K562 (cell line): ENCODE results near the gene RNH1. TPM values are rescaled to one million over a fixed set of nuclear protein-coding genes. Genes with fewer than 3 reads are reported as not detected.

Experiments used
- ELF2 ChIP-seq: fragments of 250-450 bp; sonication (Bioruptor Pico); IDR thresholded peaks from 2 replicates; pipeline ENCODE4 v1.5.0; 2021; ENCODE audit warnings: mild to moderate bottlenecking
- NFIX ChIP-seq: fragments of 250-450 bp; sonication (Bioruptor Pico); IDR thresholded peaks from 2 replicates; pipeline ENCODE4 v1.4.0; 2020; ENCODE audit warnings: low read depth, mild to moderate bottlenecking, moderate library complexity
- TEAD2 ChIP-seq: fragments of 450-650 bp; IDR thresholded peaks from 2 replicates; pipeline ENCODE4 v1.6.1; 2016; ENCODE audit warnings: missing genetic modification characterization, control low read depth, missing compliant biosample characterization
- TGIF2 ChIP-seq: sonication (generic); formaldehyde crosslinking; IDR thresholded peaks from 2 replicates; pipeline ENCODE4 v1.8.1; 2022; ENCODE audit warnings: mild to moderate bottlenecking, missing genetic modification reagents, moderate library complexity
- XRCC3 ChIP-seq: fragments of 450-650 bp; IDR thresholded peaks from 2 replicates; pipeline ENCODE4 v1.6.1; 2017; ENCODE audit warnings: mild to moderate bottlenecking, moderate library complexity
- ZNF282 ChIP-seq: sonication (generic); formaldehyde crosslinking; IDR thresholded peaks from 2 replicates; pipeline ENCODE4 v1.8.1; 2023; ENCODE audit warnings: missing genetic modification reagents
- polyA plus RNA-seq, 8 experiments: library from polyadenylated mRNA; depleted of rRNA in 4 of 8; stranded (reverse) in 5 of 8; unstranded in 3 of 8; fragments of >200 nt; fragmentation: Nextera tagmentation in 2 of 8; fragmentation: Illumina TruSeq in 1 of 8; extraction: Ambion mirVana in 2 of 8; extraction: Trizol in 1 of 8; gene quantifications; 2 replicates each; pipeline versions ENCODE4 v1.2.1 to v1.2.3, GENCODE V29; 2011 to 2014; ENCODE audit warnings: inconsistent platforms in 1 of 8, missing spikeins in 1 of 8
- total RNA-seq, 7 experiments: library from RNA; depleted of rRNA in 6 of 7; stranded (reverse); fragments of >200 nt in 6 of 7; fragmentation: Illumina TruSeq in 2 of 7; extraction: Trizol in 2 of 7; gene quantifications; 2 replicates each; pipeline versions ENCODE4 v1.2.1 to v1.2.3, GENCODE V29; 2011 to 2021; ENCODE audit warnings: low replicate concordance in 1 of 7
- TF ChIP-seq, protein P1 (sequence below): fragments of 200-600 bp; sonication (generic); IDR thresholded peaks from one replicate; pipeline ENCODE4 v1.6.1; 2012; ENCODE audit warnings: mild to moderate bottlenecking, low read depth, low read length, inconsistent platforms
- TF ChIP-seq, protein P2 (sequence below): fragments of 450-650 bp; IDR thresholded peaks from 2 replicates; pipeline ENCODE4 v1.6.1; 2017; ENCODE audit warnings: antibody characterized with exemption
- TF ChIP-seq, protein P3 (sequence below), 2 experiments: fragments of 200-800 bp in 1 of 2; sonication (Bioruptor generic) in 1 of 2; sonication (generic) in 1 of 2; formaldehyde crosslinking in 1 of 2; IDR thresholded peaks in 1 of 2; conservative IDR thresholded peaks in 1 of 2; 2 replicates each; pipeline versions ENCODE4 v1.5.0 to v1.6.1; 2016 to 2020; ENCODE audit warnings: missing compliant biosample characterization in 1 of 2, missing genetic modification characterization in 1 of 2, missing genetic modification reagents in 1 of 2
- TF ChIP-seq, protein P4 (sequence below): sonication (generic); formaldehyde crosslinking; IDR thresholded peaks from 2 replicates; pipeline ENCODE4 v1.8.1; 2023; ENCODE audit warnings: mild to moderate bottlenecking, missing genetic modification reagents

Gene RNH1
- total and polyA plus RNA-seq, 9 of the 15 experiments (the other 6 are each of a cell fraction or from before 2014, with no cell fraction given) = 2.5 to 160 (median 44.3) TPM

DNA sequence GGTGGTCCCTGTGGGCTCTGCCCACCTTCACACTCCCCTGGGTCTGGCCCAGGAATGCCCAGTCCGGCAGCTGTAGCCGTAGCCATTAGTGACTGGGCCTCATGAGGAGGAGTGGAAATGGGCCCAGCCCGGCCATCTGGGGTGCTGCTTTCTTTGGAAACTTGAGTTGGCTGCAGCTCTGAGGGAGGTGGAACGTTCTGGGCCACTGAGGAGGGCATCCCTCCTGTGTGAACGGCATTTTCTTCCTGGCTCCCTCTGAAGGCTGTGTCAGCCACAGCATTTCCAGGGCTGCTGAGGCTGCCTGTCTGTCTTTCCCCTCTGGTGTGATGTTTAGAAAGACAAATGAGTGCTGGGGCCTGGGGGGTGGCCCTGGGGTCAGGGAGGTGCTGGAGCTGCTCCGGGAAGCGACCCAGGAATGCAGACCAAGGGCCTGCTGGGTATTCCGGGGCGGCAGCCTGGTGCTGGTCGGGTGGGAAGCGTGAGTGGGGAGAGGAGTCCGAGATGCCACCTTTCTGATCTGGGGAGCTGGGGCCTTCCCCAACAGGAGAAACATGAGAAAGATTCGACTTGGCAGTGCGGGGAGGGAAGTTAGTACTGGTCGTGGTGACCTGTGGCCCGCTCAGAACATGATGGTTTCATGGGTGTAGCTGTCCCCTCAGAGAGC is 29.9 kb downstream of the RNH1 start (continued):
- TF ChIP-seq, protein P1, sequence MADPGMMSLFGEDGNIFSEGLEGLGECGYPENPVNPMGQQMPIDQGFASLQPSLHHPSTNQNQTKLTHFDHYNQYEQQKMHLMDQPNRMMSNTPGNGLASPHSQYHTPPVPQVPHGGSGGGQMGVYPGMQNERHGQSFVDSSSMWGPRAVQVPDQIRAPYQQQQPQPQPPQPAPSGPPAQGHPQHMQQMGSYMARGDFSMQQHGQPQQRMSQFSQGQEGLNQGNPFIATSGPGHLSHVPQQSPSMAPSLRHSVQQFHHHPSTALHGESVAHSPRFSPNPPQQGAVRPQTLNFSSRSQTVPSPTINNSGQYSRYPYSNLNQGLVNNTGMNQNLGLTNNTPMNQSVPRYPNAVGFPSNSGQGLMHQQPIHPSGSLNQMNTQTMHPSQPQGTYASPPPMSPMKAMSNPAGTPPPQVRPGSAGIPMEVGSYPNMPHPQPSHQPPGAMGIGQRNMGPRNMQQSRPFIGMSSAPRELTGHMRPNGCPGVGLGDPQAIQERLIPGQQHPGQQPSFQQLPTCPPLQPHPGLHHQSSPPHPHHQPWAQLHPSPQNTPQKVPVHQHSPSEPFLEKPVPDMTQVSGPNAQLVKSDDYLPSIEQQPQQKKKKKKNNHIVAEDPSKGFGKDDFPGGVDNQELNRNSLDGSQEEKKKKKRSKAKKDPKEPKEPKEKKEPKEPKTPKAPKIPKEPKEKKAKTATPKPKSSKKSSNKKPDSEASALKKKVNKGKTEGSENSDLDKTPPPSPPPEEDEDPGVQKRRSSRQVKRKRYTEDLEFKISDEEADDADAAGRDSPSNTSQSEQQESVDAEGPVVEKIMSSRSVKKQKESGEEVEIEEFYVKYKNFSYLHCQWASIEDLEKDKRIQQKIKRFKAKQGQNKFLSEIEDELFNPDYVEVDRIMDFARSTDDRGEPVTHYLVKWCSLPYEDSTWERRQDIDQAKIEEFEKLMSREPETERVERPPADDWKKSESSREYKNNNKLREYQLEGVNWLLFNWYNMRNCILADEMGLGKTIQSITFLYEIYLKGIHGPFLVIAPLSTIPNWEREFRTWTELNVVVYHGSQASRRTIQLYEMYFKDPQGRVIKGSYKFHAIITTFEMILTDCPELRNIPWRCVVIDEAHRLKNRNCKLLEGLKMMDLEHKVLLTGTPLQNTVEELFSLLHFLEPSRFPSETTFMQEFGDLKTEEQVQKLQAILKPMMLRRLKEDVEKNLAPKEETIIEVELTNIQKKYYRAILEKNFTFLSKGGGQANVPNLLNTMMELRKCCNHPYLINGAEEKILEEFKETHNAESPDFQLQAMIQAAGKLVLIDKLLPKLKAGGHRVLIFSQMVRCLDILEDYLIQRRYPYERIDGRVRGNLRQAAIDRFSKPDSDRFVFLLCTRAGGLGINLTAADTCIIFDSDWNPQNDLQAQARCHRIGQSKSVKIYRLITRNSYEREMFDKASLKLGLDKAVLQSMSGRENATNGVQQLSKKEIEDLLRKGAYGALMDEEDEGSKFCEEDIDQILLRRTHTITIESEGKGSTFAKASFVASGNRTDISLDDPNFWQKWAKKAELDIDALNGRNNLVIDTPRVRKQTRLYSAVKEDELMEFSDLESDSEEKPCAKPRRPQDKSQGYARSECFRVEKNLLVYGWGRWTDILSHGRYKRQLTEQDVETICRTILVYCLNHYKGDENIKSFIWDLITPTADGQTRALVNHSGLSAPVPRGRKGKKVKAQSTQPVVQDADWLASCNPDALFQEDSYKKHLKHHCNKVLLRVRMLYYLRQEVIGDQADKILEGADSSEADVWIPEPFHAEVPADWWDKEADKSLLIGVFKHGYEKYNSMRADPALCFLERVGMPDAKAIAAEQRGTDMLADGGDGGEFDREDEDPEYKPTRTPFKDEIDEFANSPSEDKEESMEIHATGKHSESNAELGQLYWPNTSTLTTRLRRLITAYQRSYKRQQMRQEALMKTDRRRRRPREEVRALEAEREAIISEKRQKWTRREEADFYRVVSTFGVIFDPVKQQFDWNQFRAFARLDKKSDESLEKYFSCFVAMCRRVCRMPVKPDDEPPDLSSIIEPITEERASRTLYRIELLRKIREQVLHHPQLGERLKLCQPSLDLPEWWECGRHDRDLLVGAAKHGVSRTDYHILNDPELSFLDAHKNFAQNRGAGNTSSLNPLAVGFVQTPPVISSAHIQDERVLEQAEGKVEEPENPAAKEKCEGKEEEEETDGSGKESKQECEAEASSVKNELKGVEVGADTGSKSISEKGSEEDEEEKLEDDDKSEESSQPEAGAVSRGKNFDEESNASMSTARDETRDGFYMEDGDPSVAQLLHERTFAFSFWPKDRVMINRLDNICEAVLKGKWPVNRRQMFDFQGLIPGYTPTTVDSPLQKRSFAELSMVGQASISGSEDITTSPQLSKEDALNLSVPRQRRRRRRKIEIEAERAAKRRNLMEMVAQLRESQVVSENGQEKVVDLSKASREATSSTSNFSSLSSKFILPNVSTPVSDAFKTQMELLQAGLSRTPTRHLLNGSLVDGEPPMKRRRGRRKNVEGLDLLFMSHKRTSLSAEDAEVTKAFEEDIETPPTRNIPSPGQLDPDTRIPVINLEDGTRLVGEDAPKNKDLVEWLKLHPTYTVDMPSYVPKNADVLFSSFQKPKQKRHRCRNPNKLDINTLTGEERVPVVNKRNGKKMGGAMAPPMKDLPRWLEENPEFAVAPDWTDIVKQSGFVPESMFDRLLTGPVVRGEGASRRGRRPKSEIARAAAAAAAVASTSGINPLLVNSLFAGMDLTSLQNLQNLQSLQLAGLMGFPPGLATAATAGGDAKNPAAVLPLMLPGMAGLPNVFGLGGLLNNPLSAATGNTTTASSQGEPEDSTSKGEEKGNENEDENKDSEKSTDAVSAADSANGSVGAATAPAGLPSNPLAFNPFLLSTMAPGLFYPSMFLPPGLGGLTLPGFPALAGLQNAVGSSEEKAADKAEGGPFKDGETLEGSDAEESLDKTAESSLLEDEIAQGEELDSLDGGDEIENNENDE = no peak
- TF ChIP-seq TEAD2 (no peak), TGIF2 (CRISPR knock-in tag) (no peak), ZNF282 (CRISPR knock-in tag) (no peak), NFIX (no peak), XRCC3 (no peak), ELF2 (CRISPR knock-in tag) (no peak)
- TF ChIP-seq, protein P2, sequence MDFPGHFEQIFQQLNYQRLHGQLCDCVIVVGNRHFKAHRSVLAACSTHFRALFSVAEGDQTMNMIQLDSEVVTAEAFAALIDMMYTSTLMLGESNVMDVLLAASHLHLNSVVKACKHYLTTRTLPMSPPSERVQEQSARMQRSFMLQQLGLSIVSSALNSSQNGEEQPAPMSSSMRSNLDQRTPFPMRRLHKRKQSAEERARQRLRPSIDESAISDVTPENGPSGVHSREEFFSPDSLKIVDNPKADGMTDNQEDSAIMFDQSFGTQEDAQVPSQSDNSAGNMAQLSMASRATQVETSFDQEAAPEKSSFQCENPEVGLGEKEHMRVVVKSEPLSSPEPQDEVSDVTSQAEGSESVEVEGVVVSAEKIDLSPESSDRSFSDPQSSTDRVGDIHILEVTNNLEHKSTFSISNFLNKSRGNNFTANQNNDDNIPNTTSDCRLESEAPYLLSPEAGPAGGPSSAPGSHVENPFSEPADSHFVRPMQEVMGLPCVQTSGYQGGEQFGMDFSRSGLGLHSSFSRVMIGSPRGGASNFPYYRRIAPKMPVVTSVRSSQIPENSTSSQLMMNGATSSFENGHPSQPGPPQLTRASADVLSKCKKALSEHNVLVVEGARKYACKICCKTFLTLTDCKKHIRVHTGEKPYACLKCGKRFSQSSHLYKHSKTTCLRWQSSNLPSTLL = no peak
- TF ChIP-seq, protein P3, sequence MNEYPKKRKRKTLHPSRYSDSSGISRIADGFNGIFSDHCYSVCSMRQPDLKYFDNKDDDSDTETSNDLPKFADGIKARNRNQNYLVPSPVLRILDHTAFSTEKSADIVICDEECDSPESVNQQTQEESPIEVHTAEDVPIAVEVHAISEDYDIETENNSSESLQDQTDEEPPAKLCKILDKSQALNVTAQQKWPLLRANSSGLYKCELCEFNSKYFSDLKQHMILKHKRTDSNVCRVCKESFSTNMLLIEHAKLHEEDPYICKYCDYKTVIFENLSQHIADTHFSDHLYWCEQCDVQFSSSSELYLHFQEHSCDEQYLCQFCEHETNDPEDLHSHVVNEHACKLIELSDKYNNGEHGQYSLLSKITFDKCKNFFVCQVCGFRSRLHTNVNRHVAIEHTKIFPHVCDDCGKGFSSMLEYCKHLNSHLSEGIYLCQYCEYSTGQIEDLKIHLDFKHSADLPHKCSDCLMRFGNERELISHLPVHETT (CRISPR knock-in tag; conservative IDR thresholded peaks at IDR 0.05 in 1 of 2, IDR thresholded peaks at IDR 0.05 in 1 of 2) = no peak
- TF ChIP-seq, protein P4, sequence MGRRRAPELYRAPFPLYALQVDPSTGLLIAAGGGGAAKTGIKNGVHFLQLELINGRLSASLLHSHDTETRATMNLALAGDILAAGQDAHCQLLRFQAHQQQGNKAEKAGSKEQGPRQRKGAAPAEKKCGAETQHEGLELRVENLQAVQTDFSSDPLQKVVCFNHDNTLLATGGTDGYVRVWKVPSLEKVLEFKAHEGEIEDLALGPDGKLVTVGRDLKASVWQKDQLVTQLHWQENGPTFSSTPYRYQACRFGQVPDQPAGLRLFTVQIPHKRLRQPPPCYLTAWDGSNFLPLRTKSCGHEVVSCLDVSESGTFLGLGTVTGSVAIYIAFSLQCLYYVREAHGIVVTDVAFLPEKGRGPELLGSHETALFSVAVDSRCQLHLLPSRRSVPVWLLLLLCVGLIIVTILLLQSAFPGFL (CRISPR knock-in tag) = no peak
